Adipocyte (in vitro differentiated cells): ENCODE results near the gene RSRC1.
"Not testable (repeated sequence)": the region's sequence is repeated elsewhere in the genome, so short reads cannot be mapped to it uniquely, and the experiment has no call there.

Experiments used
- DNase-seq: peaks from one replicate; pipeline ENCODE4 v3.0.0-alpha.2; 2015; ENCODE audit warnings: low read depth
- H3K27me3 ChIP-seq: replicated peaks from 2 replicates; pipeline ENCODE4 v1.7.0; 2013; ENCODE audit warnings: mild to moderate bottlenecking, low read length, moderate library complexity; ENCODE audit not compliant: control insufficient read depth, insufficient read depth
- H3K36me3 ChIP-seq: 2 replicates; pipeline ENCODE4 v1.7.0; 2013; ENCODE audit warnings: low read length, mild to moderate bottlenecking, moderate library complexity; ENCODE audit not compliant: control insufficient read depth, insufficient read depth, severe bottlenecking
- H3K4me1 ChIP-seq: 2 replicates; pipeline ENCODE4 v1.7.0; 2013; ENCODE audit warnings: mild to moderate bottlenecking, low read length, moderate library complexity; ENCODE audit not compliant: control insufficient read depth, insufficient read depth
- H3K4me3 ChIP-seq: 2 replicates; pipeline ENCODE4 v1.7.0; 2013; ENCODE audit warnings: mild to moderate bottlenecking, low read length, moderate library complexity
- H3K9ac ChIP-seq: 2 replicates; pipeline ENCODE4 v1.7.0; 2013; ENCODE audit warnings: mild to moderate bottlenecking, low read length, moderate library complexity
- H3K9me3 ChIP-seq: 2 replicates; pipeline ENCODE4 v1.7.0; 2013; ENCODE audit warnings: mild to moderate bottlenecking, low read length, moderate library complexity; ENCODE audit not compliant: control insufficient read depth

RSRC1 gene

DNA sequence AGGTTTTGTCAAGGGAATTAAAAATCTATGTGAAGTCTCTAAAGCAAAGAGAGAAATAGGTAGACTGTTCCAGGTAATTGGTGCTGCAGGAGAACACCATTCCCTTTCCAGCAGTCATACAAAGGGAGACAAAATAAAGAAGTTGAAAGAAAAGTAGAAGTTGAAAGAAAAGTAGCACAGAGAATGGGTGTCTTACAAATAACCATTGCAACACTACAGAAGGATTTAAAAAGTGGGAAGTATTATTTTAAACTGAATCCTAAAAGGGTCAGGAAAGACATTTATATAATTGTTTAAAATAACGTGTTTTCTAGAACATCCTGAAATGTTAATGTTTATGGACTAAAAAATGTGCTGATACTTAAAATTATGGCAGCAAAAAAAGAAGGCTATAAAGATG is 223.8 kb downstream of the RSRC1 start:
- Histone ChIP-seq H3K4me1 (no peaks in the 10 kb centered on the region), H3K27me3 (no peaks in the 10 kb centered on the region), H3K9ac (no peak overlapping the region), H3K4me3 (no peak overlapping the region), H3K9me3 (no peaks in the 10 kb centered on the region), H3K36me3 (no peaks in the 10 kb centered on the region)
- no peak for DNase-seq

DNA sequence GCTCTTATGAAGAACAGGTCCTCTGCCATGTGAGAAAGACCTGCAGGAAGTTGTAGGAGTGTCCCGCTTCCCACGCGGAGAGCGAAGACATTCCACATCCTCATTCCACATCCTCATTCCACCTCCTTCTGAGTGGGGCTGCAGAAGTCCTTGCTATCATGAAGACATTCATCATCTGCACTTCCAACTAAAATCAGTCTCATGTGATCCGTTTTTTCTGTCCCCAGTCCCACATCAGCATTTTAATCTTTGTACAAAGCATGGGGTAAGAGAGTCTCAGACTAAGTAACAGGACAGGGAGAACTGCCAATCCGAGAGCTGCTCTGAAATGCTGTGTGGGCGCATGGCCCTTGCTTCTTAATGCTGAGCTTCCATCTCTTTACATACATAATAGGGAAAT is 227.2 kb downstream of the RSRC1 start:
- H3K36me3 ChIP-seq, result no peaks in the 10 kb centered on the region
- H3K4me3 ChIP-seq, result no peak overlapping the region
- no peaks in the 10 kb centered on the region for H3K9me3 ChIP-seq
- no peaks in the 10 kb centered on the region for H3K4me1 ChIP-seq
- no peak for DNase-seq
- no peak overlapping the region for H3K9ac ChIP-seq
- H3K27me3 ChIP-seq, result no peaks in the 10 kb centered on the region

DNA sequence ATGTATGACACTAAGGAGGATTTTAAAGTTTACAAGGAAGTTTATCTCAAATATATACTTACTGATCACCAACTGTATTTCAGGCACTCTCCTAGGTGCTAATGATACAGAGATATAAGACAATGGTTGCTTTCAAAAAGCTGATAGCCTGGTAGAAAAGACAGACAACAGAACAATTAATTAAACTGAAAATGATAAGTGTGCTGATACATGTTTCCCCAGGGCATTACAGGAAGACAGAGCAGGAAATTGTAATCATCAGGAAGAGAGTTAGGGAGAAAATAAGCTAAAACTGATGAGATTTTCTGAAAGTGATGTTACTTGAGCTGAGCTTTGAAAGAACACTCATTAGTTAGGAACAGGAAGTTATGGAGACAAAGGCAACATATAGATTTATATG is 229.7 kb downstream of the RSRC1 start:
- Histone ChIP-seq H3K9ac (no peak overlapping the region), H3K36me3 (no peaks in the 10 kb centered on the region), H3K4me1 (no peaks in the 10 kb centered on the region), H3K27me3 (no peaks in the 10 kb centered on the region), H3K4me3 (no peak overlapping the region), H3K9me3 (no peaks in the 10 kb centered on the region)
- DNase-seq, result no peak

DNA sequence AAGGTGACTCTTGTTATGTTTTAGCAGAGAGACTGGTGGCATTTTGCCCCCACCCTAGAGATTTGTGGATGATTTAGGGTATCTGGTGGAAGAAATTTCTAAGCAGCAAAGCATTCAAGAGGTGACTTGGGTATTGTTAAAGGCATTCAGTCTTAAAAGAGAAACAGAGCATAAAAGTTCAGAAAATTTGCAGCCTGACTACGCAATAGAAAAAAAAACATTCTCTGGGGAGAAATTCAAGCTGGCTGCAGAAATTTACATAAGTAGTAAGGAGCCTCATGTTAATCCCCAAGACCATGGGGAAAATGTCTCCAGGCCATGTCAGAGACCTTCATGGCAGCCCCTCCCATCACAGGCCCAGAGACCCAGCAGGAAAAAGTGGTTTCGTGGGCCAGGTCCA is 231.1 kb downstream of the RSRC1 start:
- not testable (repeated sequence) for H3K4me1 ChIP-seq, H3K4me3 ChIP-seq, H3K9me3 ChIP-seq, H3K27me3 ChIP-seq, H3K36me3 ChIP-seq, DNase-seq, H3K9ac ChIP-seq

DNA sequence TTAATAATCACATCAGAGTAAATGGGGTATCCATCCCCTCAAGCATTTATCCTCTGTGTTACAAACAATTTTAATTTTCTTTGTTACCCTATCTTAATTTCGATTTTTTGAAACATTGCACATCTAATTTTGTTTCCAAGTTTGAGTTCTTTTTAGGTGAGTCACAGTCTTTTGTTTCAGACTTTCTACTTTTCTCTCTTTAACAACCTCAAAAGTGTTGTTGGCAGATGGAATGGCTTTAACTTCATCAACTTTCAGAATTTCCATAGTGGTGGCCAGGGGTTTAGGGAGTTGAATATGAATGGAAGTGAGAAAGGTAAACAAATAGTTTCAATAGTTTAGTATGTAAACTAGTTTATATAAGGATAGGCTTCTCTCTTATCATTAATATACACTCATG is 238.1 kb downstream of the RSRC1 start:
- no peaks in the 10 kb centered on the region for H3K36me3 ChIP-seq
- no peaks in the 10 kb centered on the region for H3K27me3 ChIP-seq
- no peak overlapping the region for H3K4me3 ChIP-seq
- peak; percentile 24 for DNase-seq
- H3K4me1 ChIP-seq, result no peaks in the 10 kb centered on the region
- H3K9ac ChIP-seq, result no peak overlapping the region
- no peaks in the 10 kb centered on the region for H3K9me3 ChIP-seq

DNA sequence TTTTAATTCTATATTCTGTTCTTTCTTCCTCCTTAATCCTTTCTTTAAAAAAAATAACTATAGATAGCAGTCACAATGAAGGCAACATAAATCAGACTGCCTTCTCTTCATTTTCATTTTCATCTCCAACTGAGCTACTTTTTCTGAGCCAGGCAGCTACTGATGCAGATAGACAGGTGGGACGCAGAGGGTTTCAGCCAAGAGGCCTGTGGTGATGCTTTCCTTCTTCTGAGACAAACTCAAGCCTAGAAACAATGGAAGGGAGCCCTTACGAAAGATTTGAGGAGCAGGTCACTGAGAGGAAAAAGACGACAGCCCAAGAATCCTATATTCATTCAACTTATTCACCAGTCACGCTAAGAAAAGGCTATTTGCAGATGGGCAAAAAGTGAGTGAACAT is 241.1 kb downstream of the RSRC1 start:
- H3K9me3 ChIP-seq, result no peaks in the 10 kb centered on the region
- no peak overlapping the region for H3K4me3 ChIP-seq
- DNase-seq, result no peak
- H3K27me3 ChIP-seq, result no peaks in the 10 kb centered on the region
- no peaks in the 10 kb centered on the region for H3K4me1 ChIP-seq
- no peaks in the 10 kb centered on the region for H3K36me3 ChIP-seq
- no peak overlapping the region for H3K9ac ChIP-seq

DNA sequence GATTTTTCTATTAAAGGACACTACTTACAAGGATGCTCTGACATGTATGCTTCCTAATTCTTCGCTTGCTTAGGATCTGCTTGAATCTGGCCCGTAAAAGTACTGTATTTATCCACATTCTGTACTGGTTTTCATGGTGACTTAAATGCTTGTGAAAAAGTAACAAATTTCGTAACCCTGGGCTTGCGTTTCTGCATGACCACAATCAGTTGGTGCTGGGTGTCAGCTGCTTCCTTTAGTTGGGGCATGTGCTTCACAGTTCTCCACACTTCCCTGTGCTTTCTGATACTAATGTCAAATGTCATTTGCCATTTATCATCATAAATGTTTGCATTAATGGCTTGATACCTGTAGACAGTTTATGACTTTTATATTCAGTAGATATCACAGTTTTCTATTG is 242.7 kb downstream of the RSRC1 start:
- no peak overlapping the region for H3K4me3 ChIP-seq
- no peaks in the 10 kb centered on the region for H3K36me3 ChIP-seq
- no peaks in the 10 kb centered on the region for H3K9me3 ChIP-seq
- no peaks in the 10 kb centered on the region for H3K27me3 ChIP-seq
- H3K4me1 ChIP-seq, result no peaks in the 10 kb centered on the region
- DNase-seq, result no peak
- H3K9ac ChIP-seq, result no peak overlapping the region

DNA sequence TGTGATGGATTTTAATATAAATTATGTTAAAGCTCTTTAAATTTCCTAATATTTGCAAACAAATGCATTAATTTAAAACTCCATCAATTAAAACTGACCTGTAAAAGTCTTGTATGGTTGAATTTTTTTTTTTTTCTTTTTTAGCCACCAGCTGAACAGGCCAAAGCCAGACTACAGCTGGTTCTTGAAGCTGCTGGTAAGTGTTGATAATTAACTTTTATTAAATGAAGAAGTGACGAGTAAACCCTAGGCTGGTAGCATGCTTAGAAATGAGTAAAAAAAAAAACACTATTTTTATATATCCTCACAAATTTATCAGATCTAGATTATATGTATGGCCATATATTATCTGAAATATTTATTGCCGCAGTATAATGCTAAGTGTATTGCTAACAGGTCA is 244.8 kb downstream of the RSRC1 start:
- H3K36me3 ChIP-seq, result no peaks in the 10 kb centered on the region
- no peaks in the 10 kb centered on the region for H3K9me3 ChIP-seq
- H3K9ac ChIP-seq, result no peak overlapping the region
- no peak for DNase-seq
- no peak overlapping the region for H3K4me3 ChIP-seq
- H3K4me1 ChIP-seq, result no peaks in the 10 kb centered on the region
- no peaks in the 10 kb centered on the region for H3K27me3 ChIP-seq

DNA sequence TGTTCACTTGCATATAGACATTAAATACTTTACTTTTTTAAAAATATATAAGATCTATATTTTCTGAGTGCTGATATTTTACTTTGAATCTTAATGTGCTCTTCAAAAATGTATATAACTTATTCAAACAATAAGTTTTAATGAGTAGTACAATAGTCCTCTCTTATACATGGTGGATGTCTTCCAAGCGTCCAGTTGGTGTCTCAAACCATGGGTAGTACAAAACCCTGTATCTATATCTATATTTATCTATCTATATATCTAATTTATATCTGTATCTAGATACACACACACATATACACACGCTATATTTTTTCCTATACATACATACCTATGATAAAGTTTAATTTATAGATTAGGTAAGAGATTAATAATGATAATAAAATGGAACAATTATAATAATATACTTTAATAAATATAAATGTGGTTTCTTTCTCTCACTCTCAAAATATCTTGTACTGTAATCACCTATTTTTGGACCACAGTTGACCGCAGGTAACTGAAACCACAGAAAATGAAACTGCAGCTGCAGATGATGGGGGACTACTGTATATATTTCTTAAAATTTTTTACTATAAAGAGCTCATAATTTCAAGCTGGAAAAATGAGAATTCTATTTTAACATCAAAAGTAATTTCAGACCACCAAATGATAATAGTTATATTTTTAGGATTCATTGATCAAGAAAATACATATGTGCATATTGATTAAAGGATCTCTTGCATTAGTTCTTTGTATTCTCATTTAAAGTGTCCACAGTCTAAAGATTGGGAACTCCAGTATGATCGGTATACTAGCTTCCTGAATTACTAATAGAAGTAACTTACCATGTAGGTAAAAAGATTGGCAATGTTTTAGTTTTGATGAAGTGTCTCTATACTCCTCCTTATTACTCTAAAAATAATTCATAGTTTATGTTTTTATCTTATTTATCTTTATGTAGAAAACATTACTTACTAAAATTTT is 246.0 kb downstream of the RSRC1 start:
- no peaks in the 10 kb centered on the region for H3K36me3 ChIP-seq
- no peak overlapping the region for H3K9ac ChIP-seq
- H3K4me3 ChIP-seq, result no peak overlapping the region
- no peaks in the 10 kb centered on the region for H3K27me3 ChIP-seq
- H3K4me1 ChIP-seq, result no peaks in the 10 kb centered on the region
- DNase-seq, result no peak
- no peaks in the 10 kb centered on the region for H3K9me3 ChIP-seq

DNA sequence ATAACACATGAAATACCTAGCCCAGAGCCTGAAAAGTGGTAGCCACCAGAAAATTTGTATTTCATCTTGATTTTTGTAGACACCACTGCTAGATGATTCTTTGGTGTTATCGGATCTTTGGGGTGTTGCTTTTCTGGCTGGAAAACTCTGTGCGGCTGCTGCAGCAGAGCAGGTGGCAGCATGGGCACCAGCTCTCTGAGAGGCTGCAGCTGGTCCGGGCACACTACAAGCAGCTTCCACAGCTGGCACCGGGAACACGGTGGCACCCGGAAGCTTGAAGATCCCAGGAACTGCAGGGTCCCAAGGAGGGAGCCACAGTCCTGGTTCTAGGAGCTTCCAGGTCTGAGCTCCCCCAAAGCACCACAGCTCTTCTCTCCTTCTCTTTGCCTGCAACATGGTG is 249.4 kb downstream of the RSRC1 start:
- Histone ChIP-seq H3K4me3 (no peak overlapping the region), H3K27me3 (no peaks in the 10 kb centered on the region), H3K36me3 (no peaks in the 10 kb centered on the region), H3K9me3 (no peaks in the 10 kb centered on the region), H3K4me1 (no peaks in the 10 kb centered on the region), H3K9ac (no peak overlapping the region)
- no peak for DNase-seq

DNA sequence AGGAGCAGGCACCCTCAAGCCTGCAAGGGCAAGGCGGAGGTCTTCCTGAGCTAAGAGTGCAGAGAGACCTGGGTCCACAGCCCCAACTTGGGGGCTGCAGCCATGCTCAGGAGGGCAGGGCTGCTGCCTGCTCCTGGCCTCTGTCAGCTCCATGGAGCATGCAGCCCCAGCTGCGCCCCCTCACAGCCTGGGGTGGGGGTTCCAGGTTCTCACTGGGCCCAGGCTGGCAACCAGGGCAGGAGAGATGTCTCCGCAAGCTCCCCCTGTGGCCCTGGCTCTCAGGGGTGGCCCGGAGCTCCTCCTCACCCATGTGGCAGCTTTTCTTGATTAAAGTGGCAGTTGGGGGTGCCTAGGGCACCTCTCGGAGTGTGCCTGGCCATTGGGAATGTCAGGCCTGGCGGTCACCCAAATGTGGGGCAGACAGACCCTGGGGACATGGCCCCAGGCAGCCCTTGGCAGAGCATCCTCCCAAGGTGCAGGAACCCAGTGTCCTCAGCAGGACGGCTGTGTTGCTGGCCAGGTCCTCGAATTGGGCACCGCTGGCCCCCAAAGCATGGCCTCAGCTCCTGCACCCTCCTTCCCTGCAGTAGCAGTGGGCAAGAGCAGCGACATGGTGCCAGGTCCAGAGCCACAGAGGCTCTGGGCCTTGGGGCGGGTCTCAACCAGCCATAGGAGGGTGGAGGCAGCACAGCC is 251.0 kb downstream of the RSRC1 start:
- Histone ChIP-seq H3K4me3 (no peak overlapping the region), H3K9me3 (no peaks in the 10 kb centered on the region), H3K36me3 (no peaks in the 10 kb centered on the region), H3K27me3 (no peaks in the 10 kb centered on the region), H3K9ac (no peak overlapping the region), H3K4me1 (no peaks in the 10 kb centered on the region)
- no peak for DNase-seq
